ENCODE data around the gene SIK3. TPM values are rescaled to one million over a fixed set of nuclear protein-coding genes. Genes with fewer than 3 reads are reported as not detected.

SIK3 gene
- polyA plus RNA-seq, 1 of the 3 experiments (the other 2 are of a cell fraction): 5.1 TPM

DNA sequence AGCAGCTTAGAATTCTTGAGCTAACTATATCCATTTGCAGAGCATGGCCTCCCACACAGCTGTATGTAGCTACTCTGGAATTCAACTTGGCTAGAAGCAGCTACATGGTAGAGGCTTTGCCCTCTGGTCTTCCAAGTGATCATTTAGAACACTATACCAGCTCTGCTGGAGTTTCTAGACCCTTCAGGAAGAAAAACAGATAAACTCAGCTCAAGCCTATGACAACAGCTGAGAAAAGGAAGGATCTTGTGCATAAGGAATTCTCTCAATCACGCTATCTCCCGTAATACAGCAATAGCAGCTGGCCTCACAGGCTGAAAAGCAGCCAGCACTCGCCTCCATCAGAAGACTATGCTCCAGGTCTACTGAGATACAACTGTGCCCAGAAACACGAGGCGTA, 210.2 kb downstream of the SIK3 start (continued):
- TF ChIP-seq SMC3 (IDR thresholded peaks at IDR 0.05; ENCODE audit: low read depth, low read length): no peak
- TF ChIP-seq GATA2 (CRISPR knock-in tag; IDR thresholded peaks at IDR 0.05): no peak
- no peak for TF ChIP-seq ZBTB33 (IDR thresholded peaks at IDR 0.05; ENCODE audit: borderline replicate concordance, low read depth)

DNA sequence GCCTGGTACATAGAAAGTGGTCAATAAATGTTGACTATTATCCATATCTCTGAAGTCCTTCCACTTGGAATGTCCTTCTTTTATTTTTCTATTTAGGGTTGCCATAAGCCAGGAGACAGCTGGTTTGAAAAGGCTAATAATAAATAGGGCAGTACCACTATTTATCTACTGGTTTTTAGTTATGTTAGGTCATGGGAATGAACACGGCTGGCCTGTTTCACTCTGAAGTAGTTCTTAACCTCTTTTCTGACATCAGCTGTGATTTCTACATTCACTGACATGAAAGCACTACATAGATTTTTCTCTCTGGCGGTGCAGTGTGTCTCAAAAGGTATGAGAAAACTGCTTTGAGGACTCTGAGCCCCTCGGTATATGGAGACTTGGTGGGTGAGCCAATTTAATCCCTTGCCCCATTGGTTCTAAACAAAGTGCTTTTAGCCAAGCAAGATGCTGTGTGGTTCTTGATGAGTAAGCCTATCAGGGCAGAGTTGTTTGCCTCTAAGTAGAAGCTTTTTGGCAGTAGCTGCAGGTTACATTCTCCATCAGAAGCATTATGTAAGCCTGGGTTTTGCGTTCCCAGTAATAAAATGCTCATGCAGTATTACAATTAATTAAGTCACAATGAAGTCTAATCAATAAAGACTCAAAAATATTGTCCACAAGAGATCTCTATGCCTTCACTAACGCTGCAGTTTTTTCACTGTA, 212.1 kb downstream of the SIK3 start:
- H3K27me3 ChIP-seq (ENCODE audit: insufficient read depth): no peaks in the 10 kb centered on the region
- 93% methylated on average over 5 of the region's 5 CpGs for WGBS (ENCODE audit: low lambda C conversion rate)
- H3K27ac ChIP-seq (ENCODE audit: low read depth in 2 of 2, low read length in 1 of 2): no peak overlapping the region
- no peak overlapping the region for H2AFZ ChIP-seq (ENCODE audit: low read depth)
- no peaks in the 10 kb centered on the region for H3K9me3 ChIP-seq
- H3K9me2 ChIP-seq: no peaks in the 10 kb centered on the region
- no peak overlapping the region for H3K4me2 ChIP-seq
- CTCF ChIA-PET: interaction anchor here (0.9 to 3.3 kb wide), 4 partner anchors 8 to 341 kb away, joined by 3 to 16 read pairs (median 4); no protein-coding TSS in a partner anchor
- POLR2A ChIA-PET: no interaction called here
- no peaks in the 10 kb centered on the region for H4K20me1 ChIP-seq (ENCODE audit: insufficient read depth)
- H3K9ac ChIP-seq: no peak overlapping the region
- no peak for DNase-seq
- peaks cover 7% of the 10 kb centered on the region for H3F3A ChIP-seq (replicated peaks; ENCODE audit: insufficient read depth)
- H3K4me3 ChIP-seq (ENCODE audit: low read depth in 2 of 2, low read length in 1 of 2): no peak overlapping the region
- H3K79me2 ChIP-seq (ENCODE audit: insufficient read depth): no peaks in the 10 kb centered on the region
- H3K36me3 ChIP-seq (replicated peaks in 1 of 2; ENCODE audit: control insufficient read depth in 1 of 2, insufficient read depth in 2 of 2, low read length in 1 of 2): peaks cover 0 to 6% of the 10 kb centered on the region in 2 experiments
- TF ChIP-seq, protein P1, sequence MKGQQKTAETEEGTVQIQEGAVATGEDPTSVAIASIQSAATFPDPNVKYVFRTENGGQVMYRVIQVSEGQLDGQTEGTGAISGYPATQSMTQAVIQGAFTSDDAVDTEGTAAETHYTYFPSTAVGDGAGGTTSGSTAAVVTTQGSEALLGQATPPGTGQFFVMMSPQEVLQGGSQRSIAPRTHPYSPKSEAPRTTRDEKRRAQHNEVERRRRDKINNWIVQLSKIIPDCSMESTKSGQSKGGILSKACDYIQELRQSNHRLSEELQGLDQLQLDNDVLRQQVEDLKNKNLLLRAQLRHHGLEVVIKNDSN (IDR thresholded peaks at IDR 0.05; ENCODE audit: borderline replicate concordance, low read depth): no peak
- TF ChIP-seq SMC3 (IDR thresholded peaks at IDR 0.05; ENCODE audit: low read depth, low read length) (no peak), RFX5 (IDR thresholded peaks at IDR 0.05; ENCODE audit: low read length) (no peak), MXI1 (IDR thresholded peaks at IDR 0.05; ENCODE audit: low read depth, low read length) (no peak), EP300 (IDR thresholded peaks at IDR 0.05; ENCODE audit: borderline replicate concordance in 1 of 2, low read depth in 1 of 2, low read length in 1 of 2) (no peak), TCF12 (IDR thresholded peaks at IDR 0.05) (no peak), SIN3A (IDR thresholded peaks at IDR 0.05; ENCODE audit: borderline replicate concordance, low read depth, low read length) (no peak)
- TF ChIP-seq, protein P2, sequence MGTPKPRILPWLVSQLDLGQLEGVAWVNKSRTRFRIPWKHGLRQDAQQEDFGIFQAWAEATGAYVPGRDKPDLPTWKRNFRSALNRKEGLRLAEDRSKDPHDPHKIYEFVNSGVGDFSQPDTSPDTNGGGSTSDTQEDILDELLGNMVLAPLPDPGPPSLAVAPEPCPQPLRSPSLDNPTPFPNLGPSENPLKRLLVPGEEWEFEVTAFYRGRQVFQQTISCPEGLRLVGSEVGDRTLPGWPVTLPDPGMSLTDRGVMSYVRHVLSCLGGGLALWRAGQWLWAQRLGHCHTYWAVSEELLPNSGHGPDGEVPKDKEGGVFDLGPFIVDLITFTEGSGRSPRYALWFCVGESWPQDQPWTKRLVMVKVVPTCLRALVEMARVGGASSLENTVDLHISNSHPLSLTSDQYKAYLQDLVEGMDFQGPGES (IDR thresholded peaks at IDR 0.05; ENCODE audit: low read depth, low read length): no peak
- TF ChIP-seq, protein P3, sequence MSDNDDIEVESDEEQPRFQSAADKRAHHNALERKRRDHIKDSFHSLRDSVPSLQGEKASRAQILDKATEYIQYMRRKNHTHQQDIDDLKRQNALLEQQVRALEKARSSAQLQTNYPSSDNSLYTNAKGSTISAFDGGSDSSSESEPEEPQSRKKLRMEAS (IDR thresholded peaks at IDR 0.05; ENCODE audit: low read depth): no peak
- H3K4me1 ChIP-seq (ENCODE audit: control insufficient read depth in 1 of 2, insufficient read depth in 2 of 2, low read depth in 1 of 2, low read length in 1 of 2): peaks cover 0 to 7% of the 10 kb centered on the region in 2 experiments; a peak in 3 of 4 replicates
